ENCODE measurements around the gene BPI.

BPI gene

DNA sequence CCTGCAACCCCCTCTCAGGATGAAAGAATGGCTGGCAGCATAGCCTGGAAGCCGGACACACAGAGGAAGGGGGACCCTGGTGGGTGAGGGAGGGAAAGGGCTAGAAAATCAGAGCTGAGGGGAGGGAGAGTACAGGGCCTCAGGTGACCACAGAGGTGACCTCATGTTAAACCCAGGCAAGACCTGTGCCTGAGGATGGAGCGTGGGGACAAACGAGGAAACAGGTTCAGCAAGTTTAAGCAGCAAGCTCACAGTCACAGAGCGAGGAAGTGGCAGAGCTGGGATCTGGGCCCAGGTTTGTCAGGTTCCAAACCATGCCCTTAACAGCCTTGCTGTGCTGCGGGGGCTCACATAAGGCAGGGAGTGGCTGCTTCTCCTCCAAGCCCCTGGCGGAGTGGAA, 4.0 kb upstream of the BPI start:
- H3K9ac ChIP-seq (ENCODE audit: low read length), result no peak overlapping the region
- no peaks in the 10 kb centered on the region for H4K20me1 ChIP-seq (ENCODE audit: low read depth, low read length)
- H3K4me2 ChIP-seq (ENCODE audit: low read depth, low read length, poor library complexity, severe bottlenecking), result no peak overlapping the region
- no peaks in the 10 kb centered on the region for H3K36me3 ChIP-seq (ENCODE audit: low read length)
- H3K4me3 ChIP-seq (ENCODE audit: insufficient read depth, low read length, poor library complexity, severe bottlenecking), result no peak overlapping the region
- no peak for TF ChIP-seq CTCF (IDR thresholded peaks at IDR 0.05; ENCODE audit: insufficient read depth, low read length, poor library complexity, severe bottlenecking)
- TF ChIP-seq EZH2phosphoT487 (conservative IDR thresholded peaks at IDR 0.05; ENCODE audit: low read length), result no peak
- no peaks in the 10 kb centered on the region for H3K9me2 ChIP-seq (replicated peaks; ENCODE audit: insufficient read depth, low read length)
- no peaks in the 10 kb centered on the region for H3F3A ChIP-seq (ENCODE audit: insufficient read depth)
- no peaks in the 10 kb centered on the region for H3K27me3 ChIP-seq (ENCODE audit: low read length)
- no peak overlapping the region for H3K27ac ChIP-seq (ENCODE audit: low read depth, low read length)
- no peak overlapping the region for H2AFZ ChIP-seq (ENCODE audit: low read depth, low read length, severe bottlenecking)
- H3K9me3 ChIP-seq (ENCODE audit: insufficient read depth, low read length), result no peaks in the 10 kb centered on the region
- H3K79me2 ChIP-seq (ENCODE audit: insufficient read depth, low read length), result no peaks in the 10 kb centered on the region

DNA sequence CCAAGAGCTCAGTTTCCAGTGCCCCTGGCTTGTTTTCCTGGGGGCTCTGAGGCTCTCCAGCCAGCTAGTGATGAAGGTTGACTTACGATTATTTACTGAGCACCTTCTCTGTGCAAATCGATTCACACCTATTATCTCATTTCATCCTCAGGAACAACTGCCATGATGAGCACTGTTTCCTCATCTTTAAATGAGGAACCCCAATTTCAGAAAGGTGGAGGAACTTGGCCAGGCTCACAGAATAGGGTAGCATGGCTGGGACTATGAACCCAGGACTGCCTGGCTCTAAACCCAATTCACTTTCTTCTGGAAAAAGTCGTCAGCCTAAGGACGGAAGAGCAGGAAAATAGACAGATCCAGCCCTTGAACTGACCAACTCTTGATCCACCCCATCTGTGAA, 3.5 kb upstream of the BPI start:
- Histone ChIP-seq H3K9ac (ENCODE audit: low read length) (no peak overlapping the region), H3K36me3 (ENCODE audit: low read length) (no peaks in the 10 kb centered on the region), H2AFZ (ENCODE audit: low read depth, low read length, severe bottlenecking) (no peak overlapping the region), H3F3A (ENCODE audit: insufficient read depth) (no peaks in the 10 kb centered on the region), H3K4me2 (ENCODE audit: low read depth, low read length, poor library complexity, severe bottlenecking) (no peak overlapping the region), H3K9me2 (replicated peaks; ENCODE audit: insufficient read depth, low read length) (no peaks in the 10 kb centered on the region), H3K4me3 (ENCODE audit: insufficient read depth, low read length, poor library complexity, severe bottlenecking) (no peak overlapping the region), H4K20me1 (ENCODE audit: low read depth, low read length) (no peaks in the 10 kb centered on the region), H3K79me2 (ENCODE audit: insufficient read depth, low read length) (no peaks in the 10 kb centered on the region), H3K27ac (ENCODE audit: low read depth, low read length) (no peak overlapping the region), H3K9me3 (ENCODE audit: insufficient read depth, low read length) (no peaks in the 10 kb centered on the region), H3K27me3 (ENCODE audit: low read length) (no peaks in the 10 kb centered on the region)
- no peak for TF ChIP-seq EZH2phosphoT487 (conservative IDR thresholded peaks at IDR 0.05; ENCODE audit: low read length)
- no peak for TF ChIP-seq CTCF (IDR thresholded peaks at IDR 0.05; ENCODE audit: insufficient read depth, low read length, poor library complexity, severe bottlenecking)

GRCh38 chr20:38301309-38301708, 2.6 kb upstream of the BPI start:
- TF ChIP-seq CTCF (IDR thresholded peaks at IDR 0.05; ENCODE audit: insufficient read depth, low read length, poor library complexity, severe bottlenecking) (no peak), EZH2phosphoT487 (conservative IDR thresholded peaks at IDR 0.05; ENCODE audit: low read length) (no peak)
- H3K4me2 ChIP-seq (ENCODE audit: low read depth, low read length, poor library complexity, severe bottlenecking), result no peak overlapping the region
- H3K9ac ChIP-seq (ENCODE audit: low read length), result no peak overlapping the region
- H3K4me3 ChIP-seq (ENCODE audit: insufficient read depth, low read length, poor library complexity, severe bottlenecking), result no peak overlapping the region
- H3F3A ChIP-seq (ENCODE audit: insufficient read depth), result no peaks in the 10 kb centered on the region
- no peaks in the 10 kb centered on the region for H3K27me3 ChIP-seq (ENCODE audit: low read length)
- no peak overlapping the region for H3K27ac ChIP-seq (ENCODE audit: low read depth, low read length)
- H3K36me3 ChIP-seq (ENCODE audit: low read length), result no peaks in the 10 kb centered on the region
- no peaks in the 10 kb centered on the region for H3K79me2 ChIP-seq (ENCODE audit: insufficient read depth, low read length)
- H3K9me3 ChIP-seq (ENCODE audit: insufficient read depth, low read length), result no peaks in the 10 kb centered on the region
- H4K20me1 ChIP-seq (ENCODE audit: low read depth, low read length), result no peaks in the 10 kb centered on the region
- H2AFZ ChIP-seq (ENCODE audit: low read depth, low read length, severe bottlenecking), result no peak overlapping the region
- H3K9me2 ChIP-seq (replicated peaks; ENCODE audit: insufficient read depth, low read length), result no peaks in the 10 kb centered on the region

- no peaks in the 10 kb centered on the region for H3F3A ChIP-seq (ENCODE audit: insufficient read depth)
- H2AFZ ChIP-seq (ENCODE audit: low read depth, low read length, severe bottlenecking), result no peak overlapping the region
- H3K4me3 ChIP-seq (ENCODE audit: insufficient read depth, low read length, poor library complexity, severe bottlenecking), result no peak overlapping the region
- H3K27me3 ChIP-seq (ENCODE audit: low read length), result no peaks in the 10 kb centered on the region
- no peaks in the 10 kb centered on the region for H3K9me2 ChIP-seq (replicated peaks; ENCODE audit: insufficient read depth, low read length)
- no peak overlapping the region for H3K27ac ChIP-seq (ENCODE audit: low read depth, low read length)
- H3K9me3 ChIP-seq (ENCODE audit: insufficient read depth, low read length), result no peaks in the 10 kb centered on the region
- H4K20me1 ChIP-seq (ENCODE audit: low read depth, low read length), result no peaks in the 10 kb centered on the region
- TF ChIP-seq CTCF (IDR thresholded peaks at IDR 0.05; ENCODE audit: insufficient read depth, low read length, poor library complexity, severe bottlenecking) (no peak), EZH2phosphoT487 (conservative IDR thresholded peaks at IDR 0.05; ENCODE audit: low read length) (no peak)
- no peak overlapping the region for H3K9ac ChIP-seq (ENCODE audit: low read length)
- no peaks in the 10 kb centered on the region for H3K36me3 ChIP-seq (ENCODE audit: low read length)
- H3K4me2 ChIP-seq (ENCODE audit: low read depth, low read length, poor library complexity, severe bottlenecking), result no peak overlapping the region
- H3K79me2 ChIP-seq (ENCODE audit: insufficient read depth, low read length), result no peaks in the 10 kb centered on the region
Measured at GRCh38 chr20:38302786-38303185, 1.2 kb upstream of the BPI start.

All from SU-DHL-6 (cell line).